IMR-90 (cell line): ENCODE results near the gene RPS15A. TPM values are rescaled to one million over a fixed set of nuclear protein-coding genes. Genes with fewer than 3 reads are reported as not detected.

Source experiments
- ATAC-seq: fragments of 200-7000 bp; cut with Tn5 transposase; 2 replicates; pipeline ENCODE4 v1.9.1; 2020; ENCODE audit warnings: low read depth, mild to moderate bottlenecking, moderate library complexity
- BruUV-seq: library from RNA; stranded (reverse); fragments of 400-500 nt; replicated peaks from 2 replicates; lab custom pipeline; 2021; lab: Mats Ljungman, UMichigan
- CTCF ChIA-PET: fragments of 300-600 bp; formaldehyde crosslinking; extraction: SDS; loops from one replicate; lab custom pipeline; 2021; ENCODE audit warnings: antibody characterized with exemption; lab: Yijun Ruan, JAX
- POLR2A ChIA-PET: fragments of 300-600 bp; sonication (Branson Sonifier 250); formaldehyde crosslinking; loops from one replicate; lab custom pipeline; 2022; ENCODE audit warnings: antibody characterized with exemption; ENCODE audit not compliant: unreplicated experiment; lab: Charles Lee
- DNase-seq: peaks from one replicate; pipeline ENCODE4 v3.0.0; 2013
- H2AFZ ChIP-seq: replicated peaks from 2 replicates; pipeline ENCODE3; 2013; ENCODE audit warnings: low read length, mild to moderate bottlenecking; ENCODE audit not compliant: poor library complexity
- H2AK5ac ChIP-seq: 2 replicates; pipeline ENCODE4 v1.6.1; 2013; ENCODE audit warnings: low read depth, low read length, inconsistent platforms
- H2AK9ac ChIP-seq: replicated peaks from 2 replicates; pipeline ENCODE3; 2013; ENCODE audit warnings: mild to moderate bottlenecking, low read depth, low read length, moderate library complexity; ENCODE audit not compliant: poor library complexity
- H2BK120ac ChIP-seq: 2 replicates; pipeline ENCODE4 v1.6.1; 2013; ENCODE audit warnings: low read depth, low read length, inconsistent platforms
- H2BK15ac ChIP-seq: 3 replicates; pipeline ENCODE4 v1.6.1; 2013; ENCODE audit warnings: low read depth, low read length, inconsistent platforms
- H2BK20ac ChIP-seq: 2 replicates; pipeline ENCODE4 v1.6.1; 2013; ENCODE audit warnings: low read depth, mild to moderate bottlenecking, inconsistent platforms, low read length, moderate library complexity
- H2BK5ac ChIP-seq: 2 replicates; pipeline ENCODE4 v1.6.1; 2013; ENCODE audit warnings: mild to moderate bottlenecking, low read depth, low read length, inconsistent platforms; ENCODE audit not compliant: poor library complexity, severe bottlenecking
- H3K14ac ChIP-seq: replicated peaks from 2 replicates; pipeline ENCODE4 v1.6.1; 2013; ENCODE audit warnings: low read depth, low read length, inconsistent platforms
- H3K18ac ChIP-seq: 2 replicates; pipeline ENCODE4 v1.6.1; 2013; ENCODE audit warnings: low read depth, low read length, control low read depth
- H3K23ac ChIP-seq: 2 replicates; pipeline ENCODE4 v1.6.1; 2013; ENCODE audit warnings: low read depth, low read length, inconsistent platforms
- H3K27ac ChIP-seq: 2 replicates; pipeline ENCODE4 v1.5.1; 2013; ENCODE audit warnings: mild to moderate bottlenecking, control low read depth, low read length; ENCODE audit not compliant: insufficient read depth
- H3K27me3 ChIP-seq: 2 replicates; pipeline ENCODE4 v1.6.1; 2013; ENCODE audit warnings: low read length; ENCODE audit not compliant: control insufficient read depth, insufficient read depth
- H3K36me3 ChIP-seq: 2 replicates; pipeline ENCODE4 v1.6.1; 2013; ENCODE audit warnings: low read length, mixed read lengths; ENCODE audit not compliant: control insufficient read depth, insufficient read depth
- H3K4ac ChIP-seq: 2 replicates; pipeline ENCODE4 v1.6.1; 2013; ENCODE audit warnings: low read depth, low read length, inconsistent platforms
- H3K4me1 ChIP-seq: 2 replicates; pipeline ENCODE4 v1.6.1; 2013; ENCODE audit warnings: low read length, mixed read lengths; ENCODE audit not compliant: control insufficient read depth, insufficient read depth
- H3K4me2 ChIP-seq: 2 replicates; pipeline ENCODE4 v1.6.1; 2013; ENCODE audit warnings: low read depth, mild to moderate bottlenecking, control low read depth, low read length, moderate library complexity
- H3K4me3 ChIP-seq: 2 replicates; pipeline ENCODE4 v1.5.1; 2013; ENCODE audit warnings: low read depth, mild to moderate bottlenecking, control low read depth, low read length, moderate library complexity; ENCODE audit not compliant: insufficient read depth
- H3K56ac ChIP-seq: 2 replicates; pipeline ENCODE4 v1.6.1; 2013; ENCODE audit warnings: low read length, inconsistent platforms; ENCODE audit not compliant: insufficient read depth; ENCODE audit errors: extremely low read depth
- H3K79me1 ChIP-seq, 2 experiments: 2 replicates each; pipeline ENCODE4 v1.6.1; 2013; ENCODE audit warnings: low read length in 2 of 2, inconsistent platforms in 1 of 2, low read depth in 1 of 2
- H3K9ac ChIP-seq: 2 replicates; pipeline ENCODE4 v1.6.1; 2013; ENCODE audit warnings: low read depth, low read length, control low read depth
- H3K9me1 ChIP-seq: 2 replicates; pipeline ENCODE4 v1.6.1; 2013; ENCODE audit warnings: low read length, inconsistent platforms; ENCODE audit not compliant: insufficient read depth
- H3K9me3 ChIP-seq: 2 replicates; pipeline ENCODE4 v1.6.1; 2013; ENCODE audit warnings: low read length; ENCODE audit not compliant: control insufficient read depth, insufficient read depth
- H4K20me1 ChIP-seq: 2 replicates; pipeline ENCODE4 v1.6.1; 2013; ENCODE audit warnings: low read length, inconsistent platforms; ENCODE audit not compliant: insufficient read depth
- H4K5ac ChIP-seq: 2 replicates; pipeline ENCODE4 v1.6.1; 2013; ENCODE audit warnings: mild to moderate bottlenecking, low read depth, low read length, control low read depth
- H4K8ac ChIP-seq, 2 experiments: 2 replicates each; pipeline ENCODE4 v1.6.1; 2013; ENCODE audit warnings: low read depth in 2 of 2, low read length in 2 of 2, control low read depth in 1 of 2, inconsistent platforms in 1 of 2
- H4K91ac ChIP-seq: 2 replicates; pipeline ENCODE4 v1.6.1; 2013; ENCODE audit warnings: low read depth, low read length, inconsistent platforms; ENCODE audit not compliant: insufficient read depth
- BHLHE40 ChIP-seq: fragments of 150-350 bp; IDR thresholded peaks from 2 replicates; pipeline ENCODE4 v1.6.1; 2016; ENCODE audit warnings: mild to moderate bottlenecking, low read depth, low read length
- CEBPB ChIP-seq: IDR thresholded peaks from 2 replicates; pipeline ENCODE4 v1.6.1; 2012; ENCODE audit warnings: low read depth, low read length, improper control_type of control experiment
- CHD1 ChIP-seq: IDR thresholded peaks from 2 replicates; pipeline ENCODE4 v1.6.1; 2012; ENCODE audit warnings: low read depth, low read length, improper control_type of control experiment
- FOS ChIP-seq: fragments of 150-350 bp; IDR thresholded peaks from 2 replicates; pipeline ENCODE4 v1.6.1; 2016; ENCODE audit warnings: low read depth, low read length
- MAFK ChIP-seq: IDR thresholded peaks from 2 replicates; pipeline ENCODE4 v1.6.1; 2012; ENCODE audit warnings: low read depth, low read length, improper control_type of control experiment
- MAZ ChIP-seq: IDR thresholded peaks from 2 replicates; pipeline ENCODE4 v1.6.1; 2012; ENCODE audit warnings: low read depth, mild to moderate bottlenecking, low read length, improper control_type of control experiment, moderate library complexity, borderline replicate concordance
- MXI1 ChIP-seq: IDR thresholded peaks from 2 replicates; pipeline ENCODE4 v1.6.1; 2012; ENCODE audit warnings: low read depth, mild to moderate bottlenecking, low read length, moderate library complexity, borderline replicate concordance
- NFE2L2 ChIP-seq: fragments of 150-350 bp; IDR thresholded peaks from 2 replicates; pipeline ENCODE4 v1.6.1; 2016; ENCODE audit warnings: low read depth, mild to moderate bottlenecking, low read length
- POLR2A ChIP-seq: IDR thresholded peaks from 2 replicates; pipeline ENCODE4 v1.6.1; 2012; ENCODE audit warnings: mild to moderate bottlenecking, low read depth, low read length
- RAD21 ChIP-seq: IDR thresholded peaks from 2 replicates; pipeline ENCODE4 v1.6.1; 2012; ENCODE audit warnings: low read length, improper control_type of control experiment
- RCOR1 ChIP-seq: IDR thresholded peaks from 2 replicates; pipeline ENCODE4 v1.6.1; 2012; ENCODE audit warnings: mild to moderate bottlenecking, low read length, improper control_type of control experiment; ENCODE audit not compliant: insufficient replicate concordance
- RFX5 ChIP-seq: IDR thresholded peaks from 2 replicates; pipeline ENCODE4 v1.8.0; 2012; ENCODE audit warnings: low read depth, mild to moderate bottlenecking, low read length, moderate library complexity
- SMC3 ChIP-seq: fragments of 150-350 bp; IDR thresholded peaks from 2 replicates; pipeline ENCODE4 v1.6.1; 2016; ENCODE audit warnings: low read depth, mild to moderate bottlenecking, antibody characterized with exemption, low read length, moderate library complexity
- WGBS, 2 experiments: methylation state at CpG; one replicate each; pipeline versions ENCODE4 v1.1.5 to v1.1.7; 2013; ENCODE audit warnings: missing lambda C conversion rate in 2 of 2; ENCODE audit not compliant: insufficient read length in 1 of 2; ENCODE audit errors: extremely low coverage in 2 of 2; 5-methylcytosine and 5-hydroxymethylcytosine counted together
- dilution Hi-C: fragments of 300-500 bp; cut with HindIII; formaldehyde crosslinking; loops from one replicate; pipeline ENCODE4 v1.14.3; 2018; ENCODE audit warnings: low sequenced_read_pairs; ENCODE audit not compliant: unreplicated experiment
- in situ Hi-C: fragments of 300-500 bp; cut with MboI; formaldehyde crosslinking; loops from 3 replicates; pipeline ENCODE4 v1.14.3; 2019; ENCODE audit warnings: low sequenced_read_pairs, inconsistent platforms, mixed read lengths
- intact Hi-C: fragments of 100-400 bp; cut with micrococcal nuclease; formaldehyde crosslinking; loops from 2 replicates; pipeline ENCODE4 v1.10.0; 2022
- polyA plus RNA-seq, 3 experiments: library from polyadenylated mRNA; depleted of rRNA; stranded (reverse); fragments of >200 nt; gene quantifications; 2 replicates each; pipeline ENCODE4 v1.2.3, GENCODE V29; 2012; ENCODE audit warnings: low replicate concordance in 1 of 3
- total RNA-seq: library from RNA; depleted of rRNA; stranded (reverse); fragments of >200 nt; gene quantifications from 2 replicates; pipeline ENCODE4 v1.2.3, GENCODE V29; 2012
- TF ChIP-seq, protein P1 (sequence below): fragments of 150-350 bp; IDR thresholded peaks from 2 replicates; pipeline ENCODE4 v1.6.1; 2017; ENCODE audit warnings: mild to moderate bottlenecking, antibody characterized with exemption, low read length, low read depth
- TF ChIP-seq, protein P2 (sequence below): conservative IDR thresholded peaks from 2 replicates; pipeline ENCODE4 v1.5.1; 2012; ENCODE audit warnings: mild to moderate bottlenecking, low read depth, low read length, improper control_type of control experiment
- TF ChIP-seq, protein P3 (sequence below): fragments of 150-350 bp; IDR thresholded peaks from 2 replicates; pipeline ENCODE4 v1.6.1; 2016; ENCODE audit warnings: low read depth, mild to moderate bottlenecking, low read length, moderate library complexity, borderline replicate concordance

RPS15A gene
- total and polyA plus RNA-seq, 2 of the 4 experiments (the other 2 are of a cell fraction) = 4,588 to 4,619 TPM

DNA sequence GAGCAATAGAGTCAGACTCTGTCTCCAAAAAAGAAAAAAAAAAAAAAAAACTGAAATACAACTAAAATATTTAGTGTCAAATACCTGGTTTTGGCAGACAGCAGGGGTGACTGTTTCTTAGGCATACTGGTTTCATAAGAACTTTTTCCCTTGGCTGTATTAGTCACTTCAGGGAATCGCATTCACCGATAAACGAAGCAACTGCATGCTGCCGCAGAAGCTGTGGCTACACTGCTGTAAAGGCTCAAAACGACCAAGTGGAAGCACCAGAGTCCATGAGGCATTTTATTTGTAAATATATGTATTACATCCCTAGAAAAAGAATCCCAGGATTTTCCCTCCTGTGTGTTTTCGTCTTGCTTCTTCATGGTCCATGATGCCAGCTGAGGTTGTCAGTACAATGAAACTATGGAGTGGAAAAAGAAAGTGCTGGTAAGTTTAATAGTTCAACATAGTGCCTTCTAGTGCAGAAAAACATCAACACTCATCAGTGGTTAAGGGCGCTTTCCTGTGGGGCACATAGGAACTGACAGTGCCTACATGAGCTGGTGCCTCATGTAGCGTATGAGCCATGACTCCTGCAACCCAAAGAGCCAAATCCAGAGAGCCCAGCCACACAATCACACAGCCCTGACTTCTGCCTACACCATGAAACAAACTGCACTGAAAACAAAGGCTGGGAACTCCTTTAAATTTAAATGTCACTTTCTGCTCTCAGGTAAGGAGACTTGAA lies 7.3 kb downstream of the RPS15A start:
- no peaks in the 10 kb centered on the region for H3K9me3 ChIP-seq
- no peak overlapping the region for H4K8ac ChIP-seq
- H2BK120ac ChIP-seq = no peak overlapping the region
- H3K23ac ChIP-seq = no peak overlapping the region
- ATAC-seq (no peak; the same call in 1 of the 2 replicates), DNase-seq (no peak)
- no peak overlapping the region for H3K9ac ChIP-seq
- ChIA-PET CTCF (no interaction called here), POLR2A (no interaction called here)
- BruUV-seq = no TSS peak
- H3K9me1 ChIP-seq = peaks cover 7% of the 10 kb centered on the region; the same call in 1 of the 2 replicates
- no peak overlapping the region for H3K56ac ChIP-seq
- intact Hi-C loops (no loop called here), in situ Hi-C loops (no loop called here), dilution Hi-C loops (no loop called here)
- no peaks in the 10 kb centered on the region; the same call in 1 of the 2 replicates for H3K4me1 ChIP-seq
- peaks cover 61% of the 10 kb centered on the region for H4K20me1 ChIP-seq
- H3K79me1 ChIP-seq = peaks cover 17 to 47% of the 10 kb centered on the region in 2 experiments; a peak in 3 of 4 replicates
- no peak for TF ChIP-seq RCOR1
- no peak for TF ChIP-seq FOS
- TF ChIP-seq, protein P1, sequence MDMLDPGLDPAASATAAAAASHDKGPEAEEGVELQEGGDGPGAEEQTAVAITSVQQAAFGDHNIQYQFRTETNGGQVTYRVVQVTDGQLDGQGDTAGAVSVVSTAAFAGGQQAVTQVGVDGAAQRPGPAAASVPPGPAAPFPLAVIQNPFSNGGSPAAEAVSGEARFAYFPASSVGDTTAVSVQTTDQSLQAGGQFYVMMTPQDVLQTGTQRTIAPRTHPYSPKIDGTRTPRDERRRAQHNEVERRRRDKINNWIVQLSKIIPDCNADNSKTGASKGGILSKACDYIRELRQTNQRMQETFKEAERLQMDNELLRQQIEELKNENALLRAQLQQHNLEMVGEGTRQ = no peak
- no peak for TF ChIP-seq BHLHE40
- no peak for TF ChIP-seq MAFK
- TF ChIP-seq MAZ = no peak
- TF ChIP-seq POLR2A = no peak
- TF ChIP-seq SMC3 = no peak
- TF ChIP-seq CEBPB = no peak
- no peak for TF ChIP-seq CHD1
- TF ChIP-seq, protein P2, sequence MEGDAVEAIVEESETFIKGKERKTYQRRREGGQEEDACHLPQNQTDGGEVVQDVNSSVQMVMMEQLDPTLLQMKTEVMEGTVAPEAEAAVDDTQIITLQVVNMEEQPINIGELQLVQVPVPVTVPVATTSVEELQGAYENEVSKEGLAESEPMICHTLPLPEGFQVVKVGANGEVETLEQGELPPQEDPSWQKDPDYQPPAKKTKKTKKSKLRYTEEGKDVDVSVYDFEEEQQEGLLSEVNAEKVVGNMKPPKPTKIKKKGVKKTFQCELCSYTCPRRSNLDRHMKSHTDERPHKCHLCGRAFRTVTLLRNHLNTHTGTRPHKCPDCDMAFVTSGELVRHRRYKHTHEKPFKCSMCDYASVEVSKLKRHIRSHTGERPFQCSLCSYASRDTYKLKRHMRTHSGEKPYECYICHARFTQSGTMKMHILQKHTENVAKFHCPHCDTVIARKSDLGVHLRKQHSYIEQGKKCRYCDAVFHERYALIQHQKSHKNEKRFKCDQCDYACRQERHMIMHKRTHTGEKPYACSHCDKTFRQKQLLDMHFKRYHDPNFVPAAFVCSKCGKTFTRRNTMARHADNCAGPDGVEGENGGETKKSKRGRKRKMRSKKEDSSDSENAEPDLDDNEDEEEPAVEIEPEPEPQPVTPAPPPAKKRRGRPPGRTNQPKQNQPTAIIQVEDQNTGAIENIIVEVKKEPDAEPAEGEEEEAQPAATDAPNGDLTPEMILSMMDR = no peak
- TF ChIP-seq, protein P3, sequence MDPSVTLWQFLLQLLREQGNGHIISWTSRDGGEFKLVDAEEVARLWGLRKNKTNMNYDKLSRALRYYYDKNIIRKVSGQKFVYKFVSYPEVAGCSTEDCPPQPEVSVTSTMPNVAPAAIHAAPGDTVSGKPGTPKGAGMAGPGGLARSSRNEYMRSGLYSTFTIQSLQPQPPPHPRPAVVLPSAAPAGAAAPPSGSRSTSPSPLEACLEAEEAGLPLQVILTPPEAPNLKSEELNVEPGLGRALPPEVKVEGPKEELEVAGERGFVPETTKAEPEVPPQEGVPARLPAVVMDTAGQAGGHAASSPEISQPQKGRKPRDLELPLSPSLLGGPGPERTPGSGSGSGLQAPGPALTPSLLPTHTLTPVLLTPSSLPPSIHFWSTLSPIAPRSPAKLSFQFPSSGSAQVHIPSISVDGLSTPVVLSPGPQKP = no peak
- TF ChIP-seq NFE2L2 = no peak
- no peak for TF ChIP-seq MXI1
- no peak for TF ChIP-seq RAD21
- TF ChIP-seq RFX5 = no peak
- no peak overlapping the region for H2AK5ac ChIP-seq
- no peak overlapping the region for H3K4ac ChIP-seq
- no CpG with 5 or more reads among the region's 8 CpGs for WGBS, 2 experiments
- H4K91ac ChIP-seq = no peak overlapping the region
- no peak overlapping the region for H2BK20ac ChIP-seq
- H3K4me2 ChIP-seq = no peak overlapping the region
- H3K27ac ChIP-seq = no peak overlapping the region
- H3K18ac ChIP-seq = no peak overlapping the region
- H2BK15ac ChIP-seq = no peak overlapping the region
- H2BK5ac ChIP-seq = no peak overlapping the region
- H3K36me3 ChIP-seq = peaks cover 47% of the 10 kb centered on the region
- no peak overlapping the region for H3K4me3 ChIP-seq
- no peak overlapping the region for H2AFZ ChIP-seq
- no peak overlapping the region for H2AK9ac ChIP-seq
- H3K14ac ChIP-seq = no peak overlapping the region
- no peak overlapping the region for H4K5ac ChIP-seq
- H3K27me3 ChIP-seq = no peaks in the 10 kb centered on the region
